CD4-positive, alpha-beta T cell (primary cell): ENCODE measurements around the gene GALNT2. TPM values are rescaled to one million over a fixed set of nuclear protein-coding genes. Genes with fewer than 3 reads are reported as not detected.

Experiments
- ATAC-seq: fragments of 200-7000 bp; cut with Tn5 transposase; one replicate; pipeline ENCODE4 v1.10.0; 2022; ENCODE audit warnings: mild to moderate bottlenecking; ENCODE audit not compliant: poor library complexity
- CTCF ChIA-PET: fragments of 350-600 bp; sonication (Branson Sonifier 250); formaldehyde crosslinking; loops from one replicate; lab custom pipeline; 2021; ENCODE audit warnings: antibody characterized with exemption, inconsistent platforms; lab: Charles Lee
- POLR2A ChIA-PET: fragments of 350-600 bp; sonication (Branson Sonifier 250); formaldehyde crosslinking; loops from one replicate; lab custom pipeline; 2021; ENCODE audit warnings: antibody characterized with exemption, inconsistent platforms; lab: Charles Lee
- DNase-seq, 14 experiments: peaks; one replicate each; pipeline ENCODE4 v3.0.0-alpha.2; 2013 to 2020; ENCODE audit warnings: mixed read lengths in 2 of 14
- H3K27ac ChIP-seq, 2 donors: one replicate each; pipeline versions ENCODE4 v1.5.1 to v1.7.0; 2013; ENCODE audit warnings: low read length in 2 of 2, low read depth in 1 of 2, mild to moderate bottlenecking in 1 of 2
- H3K27me3 ChIP-seq, 2 experiments: 1 replicate in 1 of 2; 2 replicates in 1 of 2; pipeline versions ENCODE4 v1.6.1 to v1.7.0; 2013; ENCODE audit warnings: low read length in 2 of 2, control low read depth in 1 of 2, mild to moderate bottlenecking in 1 of 2, moderate library complexity in 1 of 2; ENCODE audit not compliant: insufficient read depth in 2 of 2, control insufficient read depth in 1 of 2
- H3K36me3 ChIP-seq: one replicate; pipeline ENCODE4 v1.6.1; 2013; ENCODE audit warnings: low read length, control low read depth; ENCODE audit not compliant: insufficient read depth
- H3K4me1 ChIP-seq: one replicate; pipeline ENCODE4 v1.6.1; 2013; ENCODE audit warnings: low read length, control low read depth; ENCODE audit not compliant: insufficient read depth
- H3K4me3 ChIP-seq: one replicate; pipeline ENCODE4 v1.5.1; 2013; ENCODE audit warnings: mild to moderate bottlenecking, low read length, moderate library complexity
- H3K9me3 ChIP-seq, 2 experiments: 1 replicate in 1 of 2; 2 replicates in 1 of 2; pipeline versions ENCODE4 v1.6.1 to v1.7.0; 2013; ENCODE audit warnings: low read length in 2 of 2, mild to moderate bottlenecking in 2 of 2, control low read depth in 1 of 2, moderate library complexity in 1 of 2; ENCODE audit not compliant: control insufficient read depth in 1 of 2, insufficient read depth in 1 of 2
- H3K27ac Mint-ChIP-seq: one replicate; pipeline ENCODE4 v1.8.0; 2020; ENCODE audit warnings: mixed read lengths
- H3K27me3 Mint-ChIP-seq: one replicate; pipeline ENCODE4 v1.8.0; 2021; ENCODE audit warnings: mixed read lengths
- H3K36me3 Mint-ChIP-seq: one replicate; pipeline ENCODE4 v1.8.0; 2021; ENCODE audit warnings: low read depth, mixed read lengths
- H3K4me1 Mint-ChIP-seq: one replicate; pipeline ENCODE4 v1.8.0; 2021; ENCODE audit warnings: low read depth, mixed read lengths
- H3K4me3 Mint-ChIP-seq: one replicate; pipeline ENCODE4 v1.8.0; 2020; ENCODE audit warnings: mild to moderate bottlenecking, mixed read lengths
- H3K9me3 Mint-ChIP-seq: one replicate; pipeline ENCODE4 v1.8.0; 2020; ENCODE audit warnings: mixed read lengths
- CTCF ChIP-seq: fragments of 200-600 bp; IDR thresholded peaks from one replicate; pipeline ENCODE4 v1.8.0; 2022; ENCODE audit warnings: antibody characterized with exemption, mild to moderate bottlenecking
- intact Hi-C, 2 experiments: fragments of 100-400 bp; cut with DNase I in 1 of 2; cut with micrococcal nuclease in 1 of 2; formaldehyde crosslinking; loops; one replicate each; pipeline versions ENCODE4 v1.15.1 to v1.9.0; 2023 to 2025; cut with DNase I, micrococcal nuclease
- total RNA-seq, 174 experiments: library from RNA in 2 of 174; stranded (reverse) in 2 of 174; gene quantifications; one replicate each; pipeline ENCODE4 v1.2.3 and lab custom pipeline; 2021 to 2026

GALNT2 gene
- total RNA-seq, 2 experiments from 2014 or later = 11.0 to 11.4 TPM

- no peaks in the 10 kb centered on the region for H3K9me3 Mint-ChIP-seq
- ChIA-PET POLR2A (no interaction called here), CTCF (no interaction called here)
- Histone ChIP-seq H3K27me3 (no peaks in the 10 kb centered on the region), H3K9me3 (no peaks in the 10 kb centered on the region), H3K27ac (no peak overlapping the region), H3K4me1 (peaks cover 16% of the 10 kb centered on the region), H3K4me3 (no peak overlapping the region), H3K36me3 (peaks cover 8% of the 10 kb centered on the region)
- peaks cover 6% of the 10 kb centered on the region for H3K36me3 Mint-ChIP-seq
- DNase-seq (no peak), ATAC-seq (no peak)
- no peak overlapping the region for H3K27ac Mint-ChIP-seq
- H3K27me3 Mint-ChIP-seq = no peaks in the 10 kb centered on the region
- no peak overlapping the region for H3K4me3 Mint-ChIP-seq
- peaks cover 57% of the 10 kb centered on the region for H3K4me1 Mint-ChIP-seq
- no peak for TF ChIP-seq CTCF
- intact Hi-C loops = no loop called here
These were observed 6.5 kb downstream of the GALNT2 start for GRCh38 chr1:230073371-230074035.

GRCh38 chr1:230074270-230074669, 7.2 kb downstream of the GALNT2 start:
- peaks cover 49% of the 10 kb centered on the region for H3K4me1 Mint-ChIP-seq

GRCh38 chr1:230074762-230075161, 7.7 kb downstream of the GALNT2 start:
- Mint-ChIP-seq H3K9me3 (no peaks in the 10 kb centered on the region), H3K27me3 (no peaks in the 10 kb centered on the region), H3K4me1 (peaks cover 47% of the 10 kb centered on the region), H3K36me3 (peaks cover 6% of the 10 kb centered on the region), H3K27ac (no peak overlapping the region), H3K4me3 (no peak overlapping the region)
- H3K4me1 ChIP-seq = peaks cover 9% of the 10 kb centered on the region
- DNase-seq = no peak
- peaks cover 8% of the 10 kb centered on the region for H3K36me3 ChIP-seq
- no peak overlapping the region for H3K4me3 ChIP-seq
- TF ChIP-seq CTCF = no peak
- H3K27me3 ChIP-seq = no peaks in the 10 kb centered on the region
- CTCF ChIA-PET = no interaction called here
- POLR2A ChIA-PET = no interaction called here
- no peak overlapping the region for H3K27ac ChIP-seq
- intact Hi-C loops = no loop called here
- H3K9me3 ChIP-seq = no peaks in the 10 kb centered on the region
- no peak for ATAC-seq

More at GRCh38 chr1:230074270-230074669, 7.2 kb downstream of the GALNT2 start:
- Mint-ChIP-seq H3K4me3 (no peak overlapping the region), H3K36me3 (peaks cover 6% of the 10 kb centered on the region), H3K27me3 (no peaks in the 10 kb centered on the region), H3K9me3 (no peaks in the 10 kb centered on the region), H3K27ac (no peak overlapping the region)
- no peak for DNase-seq
- intact Hi-C loops = no loop called here
- CTCF ChIA-PET = no interaction called here
- H3K36me3 ChIP-seq = peaks cover 8% of the 10 kb centered on the region
- no peak overlapping the region for H3K27ac ChIP-seq
- H3K4me3 ChIP-seq = no peak overlapping the region
- no peak for ATAC-seq
- peaks cover 9% of the 10 kb centered on the region for H3K4me1 ChIP-seq
- POLR2A ChIA-PET = no interaction called here
- H3K27me3 ChIP-seq = no peaks in the 10 kb centered on the region
- no peaks in the 10 kb centered on the region for H3K9me3 ChIP-seq
- no peak for TF ChIP-seq CTCF
